WTC11 (cell line): ENCODE data around the gene TNC. TPM values are rescaled to one million over a fixed set of nuclear protein-coding genes. Genes with fewer than 3 reads are reported as not detected.

Source experiments
- ATAC-seq: fragments of 200-7000 bp; cut with Tn5 transposase; 2 replicates; pipeline ENCODE4 v1.10.0; 2021; ENCODE audit warnings: mild to moderate bottlenecking, moderate library complexity
- CTCF ChIA-PET: fragments of 300-600 bp; sonication (Branson Sonifier 250); formaldehyde crosslinking; loops from one replicate; lab custom pipeline; 2021; ENCODE audit warnings: antibody characterized with exemption; lab: Charles Lee
- POLR2A ChIA-PET: fragments of 350-600 bp; sonication (Branson Sonifier 250); formaldehyde crosslinking; loops from one replicate; lab custom pipeline; 2021; ENCODE audit warnings: antibody characterized with exemption; lab: Charles Lee
- DNase-seq: peaks from one replicate; pipeline ENCODE4 v3.0.0; 2021; ENCODE audit warnings: low spot score
- H3K27ac Mint-ChIP-seq: 2 replicates; pipeline ENCODE4 v1.8.0; 2021; ENCODE audit warnings: mixed read lengths
- H3K27me3 Mint-ChIP-seq: 2 replicates; pipeline ENCODE4 v1.8.0; 2021; ENCODE audit warnings: low read depth, mild to moderate bottlenecking, moderate library complexity, mixed read lengths
- H3K36me3 Mint-ChIP-seq: 2 replicates; pipeline ENCODE4 v1.8.0; 2021; ENCODE audit warnings: mixed read lengths
- H3K4me1 Mint-ChIP-seq: 2 replicates; pipeline ENCODE4 v1.8.0; 2022; ENCODE audit warnings: mixed read lengths
- H3K4me3 Mint-ChIP-seq: 2 replicates; pipeline ENCODE4 v1.8.0; 2021; ENCODE audit warnings: mild to moderate bottlenecking, moderate library complexity, mixed read lengths
- H3K9me3 Mint-ChIP-seq: 2 replicates; pipeline ENCODE4 v1.8.0; 2021; ENCODE audit warnings: mixed read lengths
- ATF3 ChIP-seq: sonication (generic); formaldehyde crosslinking; conservative IDR thresholded peaks from 2 replicates; pipeline ENCODE4 v1.8.1; 2022; ENCODE audit warnings: mild to moderate bottlenecking, missing genetic modification reagents
- CREM ChIP-seq: sonication (generic); formaldehyde crosslinking; IDR thresholded peaks from 2 replicates; pipeline ENCODE4 v1.8.1; 2022; ENCODE audit warnings: mild to moderate bottlenecking, missing genetic modification reagents, moderate library complexity
- E2F5 ChIP-seq: sonication (generic); formaldehyde crosslinking; IDR thresholded peaks from 2 replicates; pipeline ENCODE4 v1.8.1; 2022; ENCODE audit warnings: mild to moderate bottlenecking, moderate library complexity, missing genetic modification reagents
- ETV6 ChIP-seq: sonication (generic); formaldehyde crosslinking; IDR thresholded peaks from 2 replicates; pipeline ENCODE4 v1.8.1; 2022; ENCODE audit warnings: mild to moderate bottlenecking, missing genetic modification reagents
- FOXK1 ChIP-seq: sonication (generic); formaldehyde crosslinking; IDR thresholded peaks from 2 replicates; pipeline ENCODE4 v1.8.0; 2022; ENCODE audit warnings: mild to moderate bottlenecking, moderate library complexity, missing genetic modification reagents
- FOXP1 ChIP-seq: sonication (generic); formaldehyde crosslinking; IDR thresholded peaks from 2 replicates; pipeline ENCODE4 v1.8.0; 2022; ENCODE audit warnings: missing genetic modification reagents, mild to moderate bottlenecking, moderate library complexity, borderline replicate concordance
- GRHL2 ChIP-seq: fragments of 250-450 bp; sonication (Bioruptor Pico); IDR thresholded peaks from 2 replicates; pipeline ENCODE4 v1.8.0; 2022; ENCODE audit warnings: mild to moderate bottlenecking, moderate library complexity; ENCODE audit not compliant: insufficient replicate concordance, severe bottlenecking
- IRF1 ChIP-seq: sonication (generic); formaldehyde crosslinking; IDR thresholded peaks from 2 replicates; pipeline ENCODE4 v1.8.0; 2023; ENCODE audit warnings: missing genetic modification reagents
- IRF2 ChIP-seq: sonication (generic); formaldehyde crosslinking; IDR thresholded peaks from 2 replicates; pipeline ENCODE4 v1.8.0; 2022; ENCODE audit warnings: low read depth, missing genetic modification reagents, borderline replicate concordance
- JUN ChIP-seq: sonication (generic); formaldehyde crosslinking; IDR thresholded peaks from 2 replicates; pipeline ENCODE4 v1.8.0; 2023; ENCODE audit warnings: mild to moderate bottlenecking, missing genetic modification reagents
- MAX ChIP-seq: sonication (generic); formaldehyde crosslinking; IDR thresholded peaks from 2 replicates; pipeline ENCODE4 v1.8.0; 2022; ENCODE audit warnings: mild to moderate bottlenecking, missing genetic modification reagents
- PREB ChIP-seq: sonication (generic); formaldehyde crosslinking; IDR thresholded peaks from 2 replicates; pipeline ENCODE4 v1.8.1; 2022; ENCODE audit warnings: mild to moderate bottlenecking, missing genetic modification reagents, moderate library complexity, borderline replicate concordance
- RORB ChIP-seq: fragments of 250-450 bp; sonication (Bioruptor Pico); IDR thresholded peaks from 2 replicates; pipeline ENCODE4 v1.9.0; 2021; ENCODE audit warnings: mild to moderate bottlenecking
- ZBTB21 ChIP-seq: sonication (generic); formaldehyde crosslinking; IDR thresholded peaks from 2 replicates; pipeline ENCODE4 v1.8.1; 2023; ENCODE audit warnings: mild to moderate bottlenecking, missing genetic modification reagents, borderline replicate concordance
- ZMAT4 ChIP-seq: fragments of 250-450 bp; sonication (Bioruptor Pico); IDR thresholded peaks from 2 replicates; pipeline ENCODE4 v1.9.0; 2021; ENCODE audit warnings: mild to moderate bottlenecking
- ZNF219 ChIP-seq: sonication (generic); formaldehyde crosslinking; IDR thresholded peaks from 2 replicates; pipeline ENCODE4 v1.8.0; 2023; ENCODE audit warnings: missing genetic modification reagents, mild to moderate bottlenecking, borderline replicate concordance
- ZNF396 ChIP-seq: fragments of 250-450 bp; sonication (Bioruptor Pico); IDR thresholded peaks from 2 replicates; pipeline ENCODE4 v1.8.0; 2021; ENCODE audit warnings: mild to moderate bottlenecking, moderate library complexity, borderline replicate concordance
- ZNF416 ChIP-seq: fragments of 250-450 bp; sonication (Bioruptor Pico); IDR thresholded peaks from 2 replicates; pipeline ENCODE4 v1.9.0; 2021; ENCODE audit warnings: mild to moderate bottlenecking, inconsistent platforms
- ZNF671 ChIP-seq: fragments of 250-450 bp; sonication (Bioruptor Pico); IDR thresholded peaks from 2 replicates; pipeline ENCODE4 v1.8.0; 2021; ENCODE audit warnings: mild to moderate bottlenecking
- ZSCAN18 ChIP-seq: fragments of 250-450 bp; sonication (Bioruptor Pico); IDR thresholded peaks from 2 replicates; pipeline ENCODE4 v2.1.2; 2022; ENCODE audit warnings: mild to moderate bottlenecking, moderate library complexity
- total RNA-seq: library from RNA; stranded (reverse); gene quantifications from 3 replicates; pipeline ENCODE4 v1.2.3, GENCODE V29; 2021

Gene TNC
- total RNA-seq, 1 experiment from 2014 or later: 4.5 TPM

GRCh38 chr9:115025721-115026120 lies 92.2 kb downstream of the TNC start (continued):
- no peak for TF ChIP-seq IRF1 (CRISPR knock-in tag)

GRCh38 chr9:115024925-115025535 lies 92.9 kb downstream of the TNC start:
- ATAC-seq (no peak), DNase-seq (no peak)
- ChIA-PET POLR2A (no interaction called here), CTCF (interaction anchor here (0.6 kb wide), 1 partner anchor 357 kb away, joined by 3 read pairs; no protein-coding TSS in a partner anchor)
- no peak overlapping the region for H3K4me3 Mint-ChIP-seq
- peaks cover 3% of the 10 kb centered on the region for H3K27me3 Mint-ChIP-seq
- no peaks in the 10 kb centered on the region for H3K36me3 Mint-ChIP-seq
- H3K4me1 Mint-ChIP-seq: peaks cover 6% of the 10 kb centered on the region
- TF ChIP-seq CREM (CRISPR knock-in tag) (no peak), E2F5 (CRISPR knock-in tag) (no peak), ZBTB21 (CRISPR knock-in tag) (no peak), ZNF671 (no peak), JUN (CRISPR knock-in tag) (no peak), FOXP1 (CRISPR knock-in tag) (no peak), ZMAT4 (CRISPR knock-in tag) (no peak), ETV6 (CRISPR knock-in tag) (no peak), MAX (CRISPR knock-in tag) (no peak)
- H3K27ac Mint-ChIP-seq: no peak overlapping the region
- no peaks in the 10 kb centered on the region for H3K9me3 Mint-ChIP-seq

GRCh38 chr9:115022760-115023434 lies 95.1 kb downstream of the TNC start:
- CTCF ChIA-PET: no interaction called here
- no peaks in the 10 kb centered on the region for H3K4me1 Mint-ChIP-seq
- POLR2A ChIA-PET: no interaction called here

More at GRCh38 chr9:115022760-115023434, 95.1 kb downstream of the TNC start:
- H3K27me3 Mint-ChIP-seq: peaks cover 10% of the 10 kb centered on the region
- H3K9me3 Mint-ChIP-seq: no peaks in the 10 kb centered on the region
- no peak overlapping the region for H3K27ac Mint-ChIP-seq
- ATAC-seq: no peak
- H3K36me3 Mint-ChIP-seq: no peaks in the 10 kb centered on the region
- TF ChIP-seq ZNF416 (no peak), IRF2 (no peak), GRHL2 (CRISPR knock-in tag) (no peak), PREB (CRISPR knock-in tag) (no peak), E2F5 (CRISPR knock-in tag) (no peak), ATF3 (no peak), ZNF396 (CRISPR knock-in tag) (no peak), ETV6 (CRISPR knock-in tag) (no peak), FOXK1 (no peak), RORB (no peak), ZSCAN18 (CRISPR knock-in tag) (no peak), ZNF219 (CRISPR knock-in tag) (no peak)
- no peak overlapping the region for H3K4me3 Mint-ChIP-seq
- no peak for DNase-seq
